ENCODE results near the gene CENPO. TPM values are rescaled to one million over a fixed set of nuclear protein-coding genes. Genes with fewer than 3 reads are reported as not detected.

The CENPO gene
- total RNA-seq, 1 experiment from 2014 or later: 33.0 TPM

- no peaks in the 10 kb centered on the region for H3F3A ChIP-seq (ENCODE audit: insufficient read depth, low read depth)
- no peaks in the 10 kb centered on the region for H3K79me2 ChIP-seq (ENCODE audit: low read depth)
- no peak overlapping the region for H3K4me2 ChIP-seq
- no peaks in the 10 kb centered on the region for H3K27me3 ChIP-seq (ENCODE audit: insufficient read depth, low read depth)
- H3K4me3 ChIP-seq: no peak overlapping the region
- no peak overlapping the region for H3K27ac ChIP-seq
- CTCF ChIA-PET: no interaction called here
- no peaks in the 10 kb centered on the region for H4K20me1 ChIP-seq (ENCODE audit: insufficient read depth)
- intact Hi-C loops (cut with micrococcal nuclease; ENCODE audit: unreplicated experiment): no loop called here
- no peak for DNase-seq
- H3K4me1 ChIP-seq (replicated peaks; ENCODE audit: insufficient read depth): no peaks in the 10 kb centered on the region
- H2AFZ ChIP-seq: no peak overlapping the region
- BruUV-seq (replicated peaks): no TSS peak
- no peaks in the 10 kb centered on the region for H3K9me2 ChIP-seq (ENCODE audit: insufficient read depth)
- POLR2A ChIA-PET (ENCODE audit: unreplicated experiment): no interaction called here
- H3K9me3 ChIP-seq (ENCODE audit: insufficient read depth, low read depth): no peaks in the 10 kb centered on the region
- no peak for TF ChIP-seq CTCF (conservative IDR thresholded peaks at IDR 0.05)
- TF ChIP-seq EZH2 (IDR thresholded peaks at IDR 0.05; ENCODE audit: low read depth): no peak
- H3K36me3 ChIP-seq (ENCODE audit: low read depth): no peaks in the 10 kb centered on the region
Measured at GRCh38 chr2:24762518-24762917, 30.7 kb upstream of the CENPO start.

GRCh38 chr2:24763843-24764242 lies 29.4 kb upstream of the CENPO start:
- ChIA-PET POLR2A (ENCODE audit: unreplicated experiment) (no interaction called here), CTCF (no interaction called here)
- DNase-seq: no peak
- no TSS peak for BruUV-seq (replicated peaks)
- Histone ChIP-seq H3F3A (ENCODE audit: insufficient read depth, low read depth) (no peaks in the 10 kb centered on the region), H3K4me3 (no peak overlapping the region), H2AFZ (no peak overlapping the region), H3K4me1 (replicated peaks; ENCODE audit: insufficient read depth) (no peaks in the 10 kb centered on the region), H3K9me2 (ENCODE audit: insufficient read depth) (no peaks in the 10 kb centered on the region), H3K9me3 (ENCODE audit: insufficient read depth, low read depth) (no peaks in the 10 kb centered on the region), H3K36me3 (ENCODE audit: low read depth) (no peaks in the 10 kb centered on the region), H3K79me2 (ENCODE audit: low read depth) (no peaks in the 10 kb centered on the region), H3K4me2 (no peak overlapping the region), H3K27me3 (ENCODE audit: insufficient read depth, low read depth) (no peaks in the 10 kb centered on the region), H4K20me1 (ENCODE audit: insufficient read depth) (no peaks in the 10 kb centered on the region), H3K27ac (no peak overlapping the region)
- intact Hi-C loops (cut with micrococcal nuclease; ENCODE audit: unreplicated experiment): no loop called here
- TF ChIP-seq CTCF (conservative IDR thresholded peaks at IDR 0.05): no peak

- Histone ChIP-seq H3K9me2 (ENCODE audit: insufficient read depth) (no peaks in the 10 kb centered on the region), H3K4me2 (no peak overlapping the region), H2AFZ (no peak overlapping the region), H3K9me3 (ENCODE audit: insufficient read depth, low read depth) (no peaks in the 10 kb centered on the region), H3F3A (ENCODE audit: insufficient read depth, low read depth) (no peaks in the 10 kb centered on the region), H3K79me2 (ENCODE audit: low read depth) (no peaks in the 10 kb centered on the region), H3K27ac (no peak overlapping the region), H3K4me3 (no peak overlapping the region), H4K20me1 (ENCODE audit: insufficient read depth) (no peaks in the 10 kb centered on the region), H3K4me1 (replicated peaks; ENCODE audit: insufficient read depth) (no peaks in the 10 kb centered on the region), H3K36me3 (ENCODE audit: low read depth) (no peaks in the 10 kb centered on the region), H3K27me3 (ENCODE audit: insufficient read depth, low read depth) (no peaks in the 10 kb centered on the region)
- CTCF ChIA-PET: no interaction called here
- TF ChIP-seq EZH2 (IDR thresholded peaks at IDR 0.05; ENCODE audit: low read depth) (no peak), CTCF (conservative IDR thresholded peaks at IDR 0.05) (no peak)
- DNase-seq: no peak
- no TSS peak for BruUV-seq (replicated peaks)
- intact Hi-C loops (cut with micrococcal nuclease; ENCODE audit: unreplicated experiment): no loop called here
- POLR2A ChIA-PET (ENCODE audit: unreplicated experiment): no interaction called here
Measured at GRCh38 chr2:24766609-24767008, 26.6 kb upstream of the CENPO start.
